SW 1271 (cell line): ENCODE data around the gene ATXN7L1.

Source experiments
- DNase-seq, 2 experiments: peaks; one replicate each; lab custom pipeline; 2025; lab: John Stamatoyannopoulos, UW

ATXN7L1 gene

GRCh38 chr7:105648561-105649401 lies 227.6 kb downstream of the ATXN7L1 start:
- DNase-seq: no peak

GRCh38 chr7:105647591-105647990 lies 228.8 kb downstream of the ATXN7L1 start:
- DNase-seq: no peak

GRCh38 chr7:105644937-105645336 lies 231.5 kb downstream of the ATXN7L1 start:
- DNase-seq: no peak

GRCh38 chr7:105643851-105644250 lies 232.5 kb downstream of the ATXN7L1 start:
- no peak for DNase-seq

GRCh38 chr7:105643384-105643783 lies 233.0 kb downstream of the ATXN7L1 start:
- DNase-seq: no peak

- no peak for DNase-seq
These were observed 234.1 kb downstream of the ATXN7L1 start for GRCh38 chr7:105642264-105642663.

GRCh38 chr7:105640956-105641810 lies 235.2 kb downstream of the ATXN7L1 start:
- DNase-seq: no peak

- DNase-seq: no peak
These were observed 236.5 kb downstream of the ATXN7L1 start for GRCh38 chr7:105639667-105640493.

GRCh38 chr7:105638902-105639495 lies 237.4 kb downstream of the ATXN7L1 start:
- no peak for DNase-seq

GRCh38 chr7:105638334-105638733 lies 238.1 kb downstream of the ATXN7L1 start:
- no peak for DNase-seq

GRCh38 chr7:105637755-105638154 lies 238.6 kb downstream of the ATXN7L1 start:
- DNase-seq: no peak

GRCh38 chr7:105636982-105637381 lies 239.4 kb downstream of the ATXN7L1 start:
- DNase-seq: no peak

- DNase-seq: no peak
These were observed 241.2 kb downstream of the ATXN7L1 start for GRCh38 chr7:105635197-105635596.

GRCh38 chr7:105625986-105626385 lies 250.4 kb downstream of the ATXN7L1 start:
- DNase-seq: no peak

GRCh38 chr7:105623906-105624305 lies 252.5 kb downstream of the ATXN7L1 start:
- DNase-seq: no peak

GRCh38 chr7:105623378-105623777 lies 253.0 kb downstream of the ATXN7L1 start:
- DNase-seq: no peak

GRCh38 chr7:105622106-105622731 lies 254.2 kb downstream of the ATXN7L1 start:
- DNase-seq: no peak

- no peak for DNase-seq
These were observed 254.8 kb downstream of the ATXN7L1 start for GRCh38 chr7:105621617-105622016.

GRCh38 chr7:105621176-105621575 lies 255.2 kb downstream of the ATXN7L1 start:
- no peak for DNase-seq

- DNase-seq: no peak
These were observed 256.8 kb downstream of the ATXN7L1 start for GRCh38 chr7:105619590-105619989.

GRCh38 chr7:105618016-105618296 lies 258.4 kb downstream of the ATXN7L1 start:
- DNase-seq: no peak
